ENCODE measurements around the gene SLC9A9.
"Not testable (repeated sequence)": the region's sequence is repeated elsewhere in the genome, so short reads cannot be mapped to it uniquely, and the experiment has no call there.

Gene SLC9A9

DNA sequence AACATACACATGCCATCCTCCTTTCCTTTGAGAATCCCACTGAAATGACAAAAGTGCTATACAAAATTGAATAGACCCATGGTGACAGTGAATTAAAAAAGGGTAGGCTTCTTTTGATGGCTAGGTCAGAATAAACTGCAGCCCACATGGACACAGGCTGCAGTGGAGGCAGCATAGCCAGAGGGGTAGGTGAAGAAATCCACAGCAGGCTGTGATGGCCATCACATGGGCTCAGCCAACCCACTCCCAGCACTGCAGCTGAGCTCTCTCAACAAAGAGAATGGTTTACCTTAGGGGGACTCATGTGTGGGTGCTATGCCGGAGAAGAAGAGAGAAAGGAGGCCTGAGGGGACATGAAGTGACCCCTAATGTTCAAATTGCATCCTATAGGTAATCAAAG lies 397.6 kb downstream of the SLC9A9 start:
- Histone ChIP-seq H3K36me3 (ENCODE audit: insufficient read depth, low read length) (no peaks in the 10 kb centered on the region), H3K9me3 (replicated peaks; ENCODE audit: low read length) (no peaks in the 10 kb centered on the region), H3K4me2 (ENCODE audit: low read length) (no peak overlapping the region), H3K27me3 (ENCODE audit: control insufficient read depth, insufficient read depth, low read length) (no peaks in the 10 kb centered on the region), H3K4me1 (ENCODE audit: control insufficient read depth, insufficient read depth, low read length) (no peaks in the 10 kb centered on the region), H3K4me3 (ENCODE audit: low read length) (no peak overlapping the region), H3K9ac (ENCODE audit: low read depth, low read length) (no peak overlapping the region)

DNA sequence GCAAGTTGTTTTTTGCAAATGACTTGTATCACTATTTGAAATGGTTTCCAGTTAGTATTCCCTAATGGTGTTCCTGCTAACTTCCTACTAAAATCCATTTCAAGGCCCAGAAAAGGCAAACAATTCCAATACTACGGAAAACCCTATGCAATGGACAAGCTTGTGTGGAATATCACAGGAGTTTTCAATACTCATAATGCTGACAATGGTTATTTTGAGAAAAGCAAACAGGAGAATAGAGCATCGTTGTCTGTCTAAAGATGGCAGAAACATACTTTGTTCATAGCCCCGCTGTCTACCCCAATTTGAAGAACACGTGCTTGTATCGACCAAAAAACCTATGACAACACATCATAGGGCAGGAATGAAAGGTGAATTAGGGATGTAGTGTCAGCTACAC lies 400.8 kb downstream of the SLC9A9 start:
- no peaks in the 10 kb centered on the region for H3K36me3 ChIP-seq (ENCODE audit: insufficient read depth, low read length)
- no peak overlapping the region for H3K4me3 ChIP-seq (ENCODE audit: low read length)
- H3K27me3 ChIP-seq (ENCODE audit: control insufficient read depth, insufficient read depth, low read length) = no peaks in the 10 kb centered on the region
- H3K4me2 ChIP-seq (ENCODE audit: low read length) = no peak overlapping the region
- H3K4me1 ChIP-seq (ENCODE audit: control insufficient read depth, insufficient read depth, low read length) = peaks cover 29% of the 10 kb centered on the region
- no peaks in the 10 kb centered on the region for H3K9me3 ChIP-seq (replicated peaks; ENCODE audit: low read length)
- no peak overlapping the region for H3K9ac ChIP-seq (ENCODE audit: low read depth, low read length)

DNA sequence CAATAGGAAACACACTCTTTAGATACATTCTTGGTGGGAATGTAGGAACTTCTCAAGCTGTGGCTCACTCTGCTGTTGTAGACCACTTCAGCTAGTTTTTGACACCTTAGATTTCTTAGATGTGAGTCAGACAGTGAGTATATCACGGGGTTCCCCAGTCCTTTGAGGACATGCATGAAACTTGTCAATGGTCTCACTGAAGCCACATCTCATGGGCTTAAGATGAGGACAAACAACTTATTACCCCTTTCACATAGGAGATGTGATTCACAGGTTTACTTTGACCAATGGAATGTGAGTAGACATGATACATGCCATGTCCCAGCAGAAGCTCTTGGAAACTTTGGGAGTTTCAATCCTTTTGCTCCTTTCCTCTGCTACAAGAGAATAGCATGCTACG lies 403.1 kb downstream of the SLC9A9 start:
- Histone ChIP-seq H3K27me3 (ENCODE audit: control insufficient read depth, insufficient read depth, low read length) (no peaks in the 10 kb centered on the region), H3K36me3 (ENCODE audit: insufficient read depth, low read length) (no peaks in the 10 kb centered on the region), H3K9me3 (replicated peaks; ENCODE audit: low read length) (no peaks in the 10 kb centered on the region), H3K4me1 (ENCODE audit: control insufficient read depth, insufficient read depth, low read length) (peaks cover 31% of the 10 kb centered on the region), H3K9ac (ENCODE audit: low read depth, low read length) (peak overlapping the region; percentile 70), H3K4me2 (ENCODE audit: low read length) (no peak overlapping the region), H3K4me3 (ENCODE audit: low read length) (no peak overlapping the region)

DNA sequence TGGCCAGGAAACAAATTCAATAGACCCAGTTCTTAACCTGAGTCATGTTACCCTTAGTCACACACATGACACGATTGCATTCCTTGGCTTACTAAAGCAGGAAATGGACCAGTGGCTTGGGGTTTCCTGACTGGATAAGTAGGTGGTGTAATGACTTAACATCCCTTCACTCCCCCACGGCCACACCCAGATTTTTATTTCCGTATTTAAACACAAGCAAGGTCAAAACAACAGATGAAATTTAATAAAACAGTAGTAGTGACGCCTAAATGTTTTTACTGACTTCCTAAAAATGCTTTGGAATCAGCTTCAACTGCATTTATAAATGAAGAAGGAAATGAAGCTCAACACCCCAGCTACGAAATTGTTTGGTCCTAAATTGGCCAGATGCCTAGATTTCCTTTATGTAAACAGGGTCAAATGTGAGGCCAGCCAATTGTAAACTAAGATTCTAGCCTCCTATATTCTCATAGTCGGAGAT lies 404.4 kb downstream of the SLC9A9 start:
- H3K4me2 ChIP-seq (ENCODE audit: low read length) = peak overlapping the region; percentile 48
- peak overlapping the region; percentile 70 for H3K9ac ChIP-seq (ENCODE audit: low read depth, low read length)
- peaks cover 31% of the 10 kb centered on the region for H3K4me1 ChIP-seq (ENCODE audit: control insufficient read depth, insufficient read depth, low read length)
- no peaks in the 10 kb centered on the region for H3K27me3 ChIP-seq (ENCODE audit: control insufficient read depth, insufficient read depth, low read length)
- H3K9me3 ChIP-seq (replicated peaks; ENCODE audit: low read length) = no peaks in the 10 kb centered on the region
- no peak overlapping the region for H3K4me3 ChIP-seq (ENCODE audit: low read length)
- no peaks in the 10 kb centered on the region for H3K36me3 ChIP-seq (ENCODE audit: insufficient read depth, low read length)

DNA sequence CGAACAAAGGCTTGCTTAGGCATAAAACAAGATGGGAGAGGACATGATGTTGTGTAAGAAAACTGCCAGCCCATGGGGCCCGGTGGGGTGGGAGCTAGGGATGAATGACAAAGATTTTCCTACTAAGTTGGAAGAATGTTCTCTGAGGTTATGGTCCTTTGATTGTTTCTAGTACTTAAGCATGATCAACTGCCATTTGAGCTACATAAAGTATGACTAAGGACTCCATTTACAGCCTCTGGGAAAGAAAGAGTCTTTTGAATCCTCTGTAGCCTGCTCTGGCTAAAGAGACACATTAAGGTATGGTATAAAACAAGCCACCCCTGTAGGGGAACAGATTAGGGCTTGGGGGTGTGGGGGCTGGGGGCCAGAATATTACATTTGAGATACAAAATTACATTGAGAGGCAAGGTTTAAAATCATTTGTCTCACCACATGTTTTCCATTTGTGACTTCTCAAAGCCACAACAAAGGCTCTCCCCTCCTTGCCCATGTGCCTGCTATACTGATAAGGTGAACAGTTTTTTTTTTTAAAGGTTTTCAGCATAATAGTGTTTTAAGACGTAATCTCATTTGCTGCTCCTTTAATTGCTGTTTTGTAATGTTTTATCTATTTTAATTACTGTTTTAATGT lies 405.3 kb downstream of the SLC9A9 start:
- H3K4me1 ChIP-seq (ENCODE audit: control insufficient read depth, insufficient read depth, low read length) = peaks cover 31% of the 10 kb centered on the region
- no peaks in the 10 kb centered on the region for H3K36me3 ChIP-seq (ENCODE audit: insufficient read depth, low read length)
- H3K9me3 ChIP-seq (replicated peaks; ENCODE audit: low read length) = no peaks in the 10 kb centered on the region
- H3K9ac ChIP-seq (ENCODE audit: low read depth, low read length) = peak overlapping the region; percentile 59
- H3K4me2 ChIP-seq (ENCODE audit: low read length) = no peak overlapping the region
- H3K4me3 ChIP-seq (ENCODE audit: low read length) = no peak overlapping the region
- no peaks in the 10 kb centered on the region for H3K27me3 ChIP-seq (ENCODE audit: control insufficient read depth, insufficient read depth, low read length)

DNA sequence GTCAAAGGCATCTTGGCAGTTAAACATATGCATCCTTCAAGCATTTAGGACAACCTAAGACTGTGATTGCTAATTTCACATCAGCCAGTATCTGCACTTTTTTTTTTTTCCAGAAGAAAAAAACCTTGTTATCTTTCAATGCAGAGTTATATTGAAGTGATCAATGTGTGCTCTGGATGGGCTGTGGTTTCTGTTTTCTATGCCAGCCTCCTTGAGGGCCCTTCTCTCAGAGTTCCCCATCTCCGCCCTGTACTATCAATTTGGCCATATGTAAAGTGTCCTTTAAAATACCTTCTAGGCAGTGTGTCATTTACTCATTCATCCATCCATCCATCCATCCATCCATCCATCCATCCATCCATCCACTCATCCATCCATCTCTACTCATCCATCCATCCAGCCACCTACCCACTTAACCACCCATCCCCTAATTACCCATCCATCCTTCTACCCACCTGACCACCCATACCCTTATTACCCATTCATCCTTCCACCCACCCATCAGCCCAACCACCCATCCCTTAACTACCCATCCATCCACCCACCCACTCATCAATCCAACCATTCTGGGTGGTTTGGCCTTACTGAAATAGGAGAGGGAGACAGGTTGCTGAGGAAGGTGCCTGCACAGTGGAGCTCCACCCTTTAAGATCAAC lies 406.6 kb downstream of the SLC9A9 start:
- no peak overlapping the region for H3K4me3 ChIP-seq (ENCODE audit: low read length)
- H3K27me3 ChIP-seq (ENCODE audit: control insufficient read depth, insufficient read depth, low read length) = no peaks in the 10 kb centered on the region
- H3K9me3 ChIP-seq (replicated peaks; ENCODE audit: low read length) = no peaks in the 10 kb centered on the region
- no peak overlapping the region for H3K4me2 ChIP-seq (ENCODE audit: low read length)
- no peak overlapping the region for H3K9ac ChIP-seq (ENCODE audit: low read depth, low read length)
- peaks cover 36% of the 10 kb centered on the region for H3K4me1 ChIP-seq (ENCODE audit: control insufficient read depth, insufficient read depth, low read length)
- no peaks in the 10 kb centered on the region for H3K36me3 ChIP-seq (ENCODE audit: insufficient read depth, low read length)

DNA sequence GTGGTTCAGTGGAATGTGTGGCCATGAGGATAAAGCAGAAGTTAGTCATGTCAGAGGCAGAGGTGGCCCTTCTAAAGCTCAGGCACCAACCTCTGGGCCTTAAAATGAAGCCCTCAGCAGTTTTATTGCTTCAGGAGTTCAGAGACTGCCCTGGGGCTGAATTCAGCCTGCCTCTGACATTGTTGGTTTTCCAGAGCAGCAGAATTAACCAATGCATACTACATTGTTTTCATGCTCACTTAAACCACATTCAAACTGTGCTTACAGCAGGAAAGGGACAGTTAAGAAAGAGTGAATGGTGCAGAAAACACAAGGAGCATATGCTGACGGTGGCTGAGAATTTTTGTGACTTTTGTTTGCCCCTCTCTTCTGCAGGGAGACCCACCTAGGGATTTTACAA lies 408.5 kb downstream of the SLC9A9 start:
- Histone ChIP-seq H3K9me3 (replicated peaks; ENCODE audit: low read length) (no peaks in the 10 kb centered on the region), H3K4me1 (ENCODE audit: control insufficient read depth, insufficient read depth, low read length) (peaks cover 36% of the 10 kb centered on the region), H3K9ac (ENCODE audit: low read depth, low read length) (no peak overlapping the region), H3K36me3 (ENCODE audit: insufficient read depth, low read length) (no peaks in the 10 kb centered on the region), H3K4me3 (ENCODE audit: low read length) (no peak overlapping the region), H3K4me2 (ENCODE audit: low read length) (no peak overlapping the region), H3K27me3 (ENCODE audit: control insufficient read depth, insufficient read depth, low read length) (no peaks in the 10 kb centered on the region)

DNA sequence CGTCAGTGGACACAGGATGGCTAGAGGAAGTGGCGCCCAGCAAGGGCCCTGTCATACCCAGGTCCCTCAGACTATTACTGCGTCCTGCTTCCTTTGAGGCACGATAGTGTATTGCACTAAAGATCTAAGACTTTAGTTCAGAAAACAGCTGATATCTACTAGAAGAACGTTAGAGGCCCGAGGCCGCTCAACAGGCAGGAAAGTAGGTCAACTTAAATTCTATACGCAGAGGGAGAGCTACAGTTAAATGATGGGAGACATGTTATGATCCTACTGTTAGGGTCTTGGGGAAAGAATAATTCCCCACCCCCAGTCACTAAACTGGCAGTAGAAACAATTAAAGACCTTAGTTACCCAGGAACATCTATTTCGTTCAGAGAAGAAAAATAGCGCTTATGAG lies 410.9 kb downstream of the SLC9A9 start:
- Histone ChIP-seq H3K9ac (ENCODE audit: low read depth, low read length) (no peak overlapping the region), H3K4me3 (ENCODE audit: low read length) (no peak overlapping the region), H3K9me3 (replicated peaks; ENCODE audit: low read length) (no peaks in the 10 kb centered on the region), H3K4me2 (ENCODE audit: low read length) (no peak overlapping the region), H3K4me1 (ENCODE audit: control insufficient read depth, insufficient read depth, low read length) (peaks cover 14% of the 10 kb centered on the region), H3K36me3 (ENCODE audit: insufficient read depth, low read length) (no peaks in the 10 kb centered on the region), H3K27me3 (ENCODE audit: control insufficient read depth, insufficient read depth, low read length) (no peaks in the 10 kb centered on the region)

DNA sequence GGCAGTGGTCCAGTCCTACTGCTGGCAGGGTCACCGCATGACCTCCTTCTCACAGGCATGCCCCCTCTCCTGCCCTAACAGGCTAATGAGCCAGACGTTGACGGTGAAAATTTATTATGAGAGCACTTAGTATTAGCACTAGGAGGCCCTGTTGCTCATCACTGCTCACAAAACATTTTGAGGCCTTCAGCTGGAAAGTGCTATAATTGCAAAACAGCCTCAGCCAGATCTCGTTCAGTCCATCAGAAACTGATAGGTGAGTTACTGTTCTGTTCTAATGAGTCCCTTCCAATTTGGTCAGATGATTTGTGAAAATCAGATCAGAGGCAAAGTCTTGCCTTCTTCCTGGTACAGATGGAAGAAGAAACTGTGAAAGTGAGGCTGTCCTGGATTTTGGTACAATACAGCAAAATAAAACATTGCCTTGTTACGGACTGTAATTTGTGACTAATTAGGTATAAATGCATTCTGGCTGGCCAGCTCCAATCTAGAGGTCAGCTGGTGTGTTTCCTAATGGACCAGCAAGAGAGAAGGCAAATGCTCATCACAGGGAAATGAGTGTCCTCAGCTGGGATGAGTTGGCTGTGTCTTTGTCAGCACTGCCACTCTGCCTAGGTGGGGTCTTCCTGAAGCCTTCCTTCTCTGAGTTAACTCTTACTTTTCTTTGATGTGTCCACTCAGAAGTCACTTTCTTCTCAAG lies 411.9 kb downstream of the SLC9A9 start:
- H3K27me3 ChIP-seq (ENCODE audit: control insufficient read depth, insufficient read depth, low read length) = no peaks in the 10 kb centered on the region
- no peak overlapping the region for H3K4me3 ChIP-seq (ENCODE audit: low read length)
- H3K9ac ChIP-seq (ENCODE audit: low read depth, low read length) = peak overlapping the region; percentile 23
- H3K4me2 ChIP-seq (ENCODE audit: low read length) = no peak overlapping the region
- H3K4me1 ChIP-seq (ENCODE audit: control insufficient read depth, insufficient read depth, low read length) = peaks cover 13% of the 10 kb centered on the region
- no peaks in the 10 kb centered on the region for H3K36me3 ChIP-seq (ENCODE audit: insufficient read depth, low read length)
- H3K9me3 ChIP-seq (replicated peaks; ENCODE audit: low read length) = no peaks in the 10 kb centered on the region

DNA sequence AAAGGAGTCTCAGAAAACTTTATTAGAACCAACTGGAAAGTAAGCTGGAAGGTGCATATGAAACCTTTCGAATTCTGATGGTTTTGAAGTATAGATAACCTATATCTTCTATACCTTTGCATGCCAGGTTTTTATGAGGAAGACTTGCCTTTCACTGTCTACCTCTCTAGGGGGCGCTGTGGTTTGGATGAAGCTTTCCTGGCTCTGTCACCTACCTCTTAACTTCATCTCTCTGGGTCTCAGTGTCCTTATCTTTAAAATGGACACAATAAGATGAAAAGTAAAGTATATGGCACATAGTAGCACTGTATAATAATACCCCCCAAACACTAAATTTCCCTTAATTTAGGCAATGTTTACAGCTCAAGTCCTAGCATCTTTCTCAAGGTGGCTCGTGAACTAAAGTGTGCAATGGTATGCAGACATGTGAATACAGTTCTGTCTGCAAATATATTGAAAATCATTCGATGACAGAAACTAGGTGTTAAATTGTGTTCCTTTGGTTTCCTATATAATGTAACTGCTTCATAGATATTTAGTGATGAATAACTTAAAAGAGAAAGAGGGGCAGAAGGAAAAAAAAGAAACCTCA lies 414.4 kb downstream of the SLC9A9 start:
- Histone ChIP-seq H3K4me1 (ENCODE audit: control insufficient read depth, insufficient read depth, low read length) (peaks cover 16% of the 10 kb centered on the region), H3K9ac (ENCODE audit: low read depth, low read length) (no peak overlapping the region), H3K4me2 (ENCODE audit: low read length) (no peak overlapping the region), H3K27me3 (ENCODE audit: control insufficient read depth, insufficient read depth, low read length) (no peaks in the 10 kb centered on the region), H3K4me3 (ENCODE audit: low read length) (no peak overlapping the region), H3K9me3 (replicated peaks; ENCODE audit: low read length) (no peaks in the 10 kb centered on the region), H3K36me3 (ENCODE audit: insufficient read depth, low read length) (no peaks in the 10 kb centered on the region)

DNA sequence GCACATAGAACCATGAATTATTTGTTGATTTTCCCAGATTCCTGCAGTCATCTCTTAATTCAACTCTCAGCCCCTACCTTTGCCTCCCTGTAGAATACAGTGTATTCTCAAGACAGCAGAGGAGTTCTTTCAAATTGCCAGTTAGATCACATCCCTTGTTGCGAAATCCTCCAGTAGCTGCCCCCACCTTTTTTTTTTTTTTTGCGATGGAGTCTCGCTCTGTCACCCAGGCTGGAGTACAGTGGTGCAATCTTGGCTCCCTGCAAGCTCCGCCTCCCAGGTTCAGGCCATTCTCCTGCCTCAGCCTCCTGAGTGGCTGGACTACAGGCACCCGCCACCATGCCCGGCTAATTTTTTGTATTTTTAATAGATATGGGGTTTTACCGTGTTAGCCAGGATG lies 417.0 kb downstream of the SLC9A9 start:
- H3K9me3 ChIP-seq (replicated peaks; ENCODE audit: low read length); H3K4me1 ChIP-seq (ENCODE audit: control insufficient read depth, insufficient read depth, low read length); H3K4me3 ChIP-seq (ENCODE audit: low read length): not testable (repeated sequence)

More for the DNA sequence above, 417.0 kb downstream of the SLC9A9 start:
- not testable (repeated sequence) for H3K27me3 ChIP-seq (ENCODE audit: control insufficient read depth, insufficient read depth, low read length); H3K9ac ChIP-seq (ENCODE audit: low read depth, low read length); H3K4me2 ChIP-seq (ENCODE audit: low read length); H3K36me3 ChIP-seq (ENCODE audit: insufficient read depth, low read length)

Measured in skeletal muscle satellite cell (primary cell).